GM21825 (cell line): ENCODE results near the gene WDR49.

Experiments used
- ATAC-seq: cut with Tn5 transposase; IDR thresholded peaks from one replicate; pipeline ENCODE4 v1.9.1; 2021; ENCODE audit warnings: mild to moderate bottlenecking, moderate library complexity; ENCODE audit not compliant: unreplicated experiment

Gene WDR49

GRCh38 chr3:167653760-167654159 lies at the start of gene WDR49:
Gene WDR49, minus strand, starts transcription at chr3:167653942. Its CDS starts 517 bp downstream, at chr3:167653425.
- ATAC-seq: no peak

GRCh38 chr3:167700926-167701325 lies 47.2 kb upstream of the WDR49 start:
- ATAC-seq: no peak

- no peak for ATAC-seq
These were observed 46.3 kb upstream of the WDR49 start for GRCh38 chr3:167700046-167700445.

GRCh38 chr3:167694121-167694520 lies 40.4 kb upstream of the WDR49 start:
- ATAC-seq: no peak

- peak; percentile 100 for ATAC-seq
These were observed 37.6 kb upstream of the WDR49 start for GRCh38 chr3:167691366-167691765.

- peak; percentile 76 for ATAC-seq
These were observed 30.7 kb upstream of the WDR49 start for GRCh38 chr3:167684388-167684993.

GRCh38 chr3:167679526-167679925 lies 25.8 kb upstream of the WDR49 start:
- ATAC-seq: no peak

GRCh38 chr3:167675848-167676247 lies 22.1 kb upstream of the WDR49 start:
- no peak for ATAC-seq

GRCh38 chr3:167673221-167673620 lies 19.5 kb upstream of the WDR49 start:
- no peak for ATAC-seq

- no peak for ATAC-seq
These were observed 18.2 kb upstream of the WDR49 start for GRCh38 chr3:167671878-167672427.

- no peak for ATAC-seq
These were observed 16.0 kb upstream of the WDR49 start for GRCh38 chr3:167669699-167670098.

GRCh38 chr3:167668651-167669050 lies 14.9 kb upstream of the WDR49 start:
- no peak for ATAC-seq

- no peak for ATAC-seq
These were observed 12.8 kb upstream of the WDR49 start for GRCh38 chr3:167666563-167666962.

- no peak for ATAC-seq
These were observed 9.2 kb upstream of the WDR49 start for GRCh38 chr3:167662919-167663400.

GRCh38 chr3:167657684-167658225 lies 4.0 kb upstream of the WDR49 start:
- no peak for ATAC-seq

GRCh38 chr3:167656821-167657220 lies 3.1 kb upstream of the WDR49 start:
- ATAC-seq: no peak

- no peak for ATAC-seq
These were observed 587 bp downstream of the WDR49 start for GRCh38 chr3:167653155-167653554.

GRCh38 chr3:167651826-167652225 lies 1.9 kb downstream of the WDR49 start:
- no peak for ATAC-seq

- no peak for ATAC-seq
These were observed 3.3 kb downstream of the WDR49 start for GRCh38 chr3:167650459-167650858.

- no peak for ATAC-seq
These were observed 4.0 kb downstream of the WDR49 start for GRCh38 chr3:167649746-167650145.

GRCh38 chr3:167644611-167645010 lies 9.1 kb downstream of the WDR49 start:
- ATAC-seq: no peak

GRCh38 chr3:167631471-167631870 lies 22.3 kb downstream of the WDR49 start:
- no peak for ATAC-seq

- no peak for ATAC-seq
These were observed 27.3 kb downstream of the WDR49 start for GRCh38 chr3:167626490-167626889.
